Large intestine (tissue), 3 donors: Measurements from ENCODE around the gene CHSY1. TPM values are rescaled to one million over a fixed set of nuclear protein-coding genes. Genes with fewer than 3 reads are reported as not detected.

Experiments used
- DNase-seq, 2 donors: peaks; one replicate each; pipeline versions ENCODE4 v3.0.0 to v3.0.0-alpha.2; 2013
- H3K27ac ChIP-seq: one replicate; pipeline ENCODE4 v1.5.1; 2013; ENCODE audit warnings: low read length
- H3K27me3 ChIP-seq: 2 replicates; pipeline ENCODE4 v1.6.1; 2013; ENCODE audit warnings: low read length; ENCODE audit not compliant: control insufficient read depth, insufficient read depth
- H3K36me3 ChIP-seq: 2 replicates; pipeline ENCODE4 v1.6.1; 2013; ENCODE audit warnings: low read length; ENCODE audit not compliant: control insufficient read depth, insufficient read depth
- H3K4me1 ChIP-seq: one replicate; pipeline ENCODE4 v1.6.1; 2013; ENCODE audit warnings: low read length; ENCODE audit not compliant: control insufficient read depth, insufficient read depth
- H3K4me3 ChIP-seq: one replicate; pipeline ENCODE4 v1.5.1; 2013; ENCODE audit warnings: low read length
- H3K9me3 ChIP-seq: one replicate; pipeline ENCODE4 v1.6.1; 2013; ENCODE audit warnings: mild to moderate bottlenecking, low read depth, low read length, moderate library complexity; ENCODE audit not compliant: control insufficient read depth
- WGBS: methylation state at CpG from one replicate; pipeline ENCODE4 v1.1.5; 2013; ENCODE audit warnings: low lambda C conversion rate; ENCODE audit not compliant: insufficient coverage; 5-methylcytosine and 5-hydroxymethylcytosine counted together
- polyA plus RNA-seq: library from polyadenylated mRNA; unstranded; fragments of 120-200 nt; gene quantifications from one replicate; pipeline ENCODE4 v1.2.1, GENCODE V29; 2013

Gene CHSY1
- polyA plus RNA-seq, 1 donor = 14.9 TPM

DNA sequence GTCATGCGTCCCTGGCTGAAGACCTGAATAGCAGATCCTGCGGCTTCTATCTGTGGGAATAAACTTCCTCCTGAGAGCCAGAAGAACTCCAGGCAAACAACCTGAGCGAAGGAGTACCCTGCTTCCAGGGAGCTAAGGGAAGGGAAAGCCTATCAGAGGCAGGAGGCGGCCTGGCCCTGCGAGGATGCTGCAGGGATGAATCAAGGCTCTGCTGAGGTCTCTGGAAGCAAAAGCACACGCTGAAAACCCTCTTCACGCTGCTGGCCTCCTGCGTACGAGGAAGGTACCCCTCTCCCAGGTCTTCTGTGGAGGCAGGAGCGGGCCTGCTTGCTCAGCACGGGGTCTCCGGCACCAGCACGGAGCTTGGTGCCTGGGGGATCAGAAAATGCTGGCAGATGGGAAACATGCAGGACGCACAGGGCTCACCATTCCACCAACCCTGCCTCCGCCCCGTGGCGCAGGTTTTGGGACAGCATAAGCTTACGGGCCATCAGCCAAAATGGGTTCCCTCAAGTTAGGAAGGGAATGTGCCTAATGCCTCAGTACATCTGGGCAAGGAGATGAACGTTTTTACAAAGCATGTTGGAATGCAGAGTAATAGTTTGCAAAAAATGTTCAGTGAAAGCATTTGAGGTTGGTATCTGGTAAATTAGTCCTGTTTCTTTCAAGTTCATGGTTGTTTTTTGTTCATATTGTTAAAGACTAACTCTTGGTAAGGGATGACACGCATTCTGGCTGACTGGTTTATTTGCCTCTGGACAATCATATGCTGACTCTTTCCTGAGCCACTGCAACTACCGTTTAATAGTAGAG lies 72.3 kb downstream of the CHSY1 start:
- Histone ChIP-seq H3K36me3 (peaks cover 26% of the 10 kb centered on the region), H3K9me3 (no peaks in the 10 kb centered on the region), H3K27ac (no peak overlapping the region), H3K4me3 (no peak overlapping the region), H3K4me1 (no peaks in the 10 kb centered on the region), H3K27me3 (no peaks in the 10 kb centered on the region)
- no peak for DNase-seq
- WGBS = no CpG with 5 or more reads among the region's 21 CpGs

DNA sequence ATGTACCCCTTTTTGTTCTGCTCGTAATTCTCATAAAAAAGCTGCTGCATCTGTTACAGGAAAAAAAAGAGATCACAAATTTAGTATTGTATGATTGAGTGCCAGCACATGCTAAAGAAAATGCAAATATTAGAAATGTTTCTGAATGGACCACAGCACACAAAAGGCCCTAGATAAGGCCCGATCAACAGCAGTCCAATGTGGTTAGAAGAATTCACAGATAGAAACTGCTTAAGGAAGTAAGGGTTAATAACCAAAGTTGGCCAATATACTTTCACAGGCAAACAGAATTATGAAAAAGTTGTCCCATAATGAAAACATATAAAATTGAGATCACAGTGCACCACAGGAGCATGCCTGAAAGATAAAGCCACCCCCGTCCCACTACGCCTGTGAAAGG lies 72.9 kb downstream of the CHSY1 start:
- H3K9me3 ChIP-seq = no peaks in the 10 kb centered on the region
- H3K4me3 ChIP-seq = no peak overlapping the region
- no peak for DNase-seq
- 92% methylated on average over 2 of the region's 4 CpGs for WGBS
- no peak overlapping the region for H3K27ac ChIP-seq
- H3K36me3 ChIP-seq = peaks cover 32% of the 10 kb centered on the region
- no peaks in the 10 kb centered on the region for H3K27me3 ChIP-seq
- no peaks in the 10 kb centered on the region for H3K4me1 ChIP-seq

DNA sequence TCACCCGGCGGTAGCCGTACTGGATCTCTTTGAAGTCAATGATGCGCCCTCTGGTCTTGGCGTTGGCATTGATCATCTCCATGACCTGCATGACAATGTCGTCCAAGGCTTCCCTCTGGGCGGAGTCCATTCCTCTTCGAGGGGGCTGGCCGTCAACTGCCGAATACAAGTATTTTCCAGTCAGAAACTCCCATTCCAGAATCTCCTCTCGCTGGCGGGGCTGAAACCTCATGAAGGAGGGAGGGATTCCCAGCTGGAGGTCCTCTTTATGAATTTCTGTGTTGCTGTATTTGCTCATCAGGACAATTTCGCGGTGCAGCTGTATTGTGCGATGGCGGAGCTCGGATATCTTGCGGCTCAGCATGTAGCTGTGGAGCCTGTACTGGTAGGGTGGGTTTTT lies 73.4 kb downstream of the CHSY1 start:
- no CpG with 5 or more reads among the region's 18 CpGs for WGBS
- H3K27ac ChIP-seq = no peak overlapping the region
- no peaks in the 10 kb centered on the region for H3K4me1 ChIP-seq
- H3K4me3 ChIP-seq = no peak overlapping the region
- DNase-seq = no peak
- peaks cover 32% of the 10 kb centered on the region for H3K36me3 ChIP-seq
- H3K9me3 ChIP-seq = no peaks in the 10 kb centered on the region
- H3K27me3 ChIP-seq = no peaks in the 10 kb centered on the region

DNA sequence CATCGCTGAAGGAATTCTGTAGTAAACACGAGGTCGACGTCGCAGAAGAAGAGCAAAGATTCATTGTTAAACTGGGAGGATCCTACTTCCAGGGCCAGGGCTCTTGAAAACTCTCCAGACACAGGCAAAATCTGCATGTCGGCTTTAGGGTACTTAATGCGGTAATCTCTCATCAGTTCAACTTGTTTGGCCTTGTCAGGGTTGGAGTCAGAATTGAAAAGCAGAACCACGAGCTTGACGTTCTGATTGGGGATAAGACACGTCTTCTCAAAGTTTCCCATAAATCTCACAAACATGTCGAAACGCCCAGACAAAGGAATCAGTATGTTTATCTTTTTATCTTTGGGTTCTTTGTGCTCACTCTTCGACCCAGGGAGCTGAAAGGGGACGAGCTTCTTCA lies 74.0 kb downstream of the CHSY1 start:
- H3K4me3 ChIP-seq = no peak overlapping the region
- H3K27me3 ChIP-seq = no peaks in the 10 kb centered on the region
- H3K9me3 ChIP-seq = no peaks in the 10 kb centered on the region
- DNase-seq = no peak
- H3K27ac ChIP-seq = no peak overlapping the region
- peaks cover 31% of the 10 kb centered on the region for H3K36me3 ChIP-seq
- 100% methylated on average over 4 of the region's 14 CpGs for WGBS
- no peaks in the 10 kb centered on the region for H3K4me1 ChIP-seq

DNA sequence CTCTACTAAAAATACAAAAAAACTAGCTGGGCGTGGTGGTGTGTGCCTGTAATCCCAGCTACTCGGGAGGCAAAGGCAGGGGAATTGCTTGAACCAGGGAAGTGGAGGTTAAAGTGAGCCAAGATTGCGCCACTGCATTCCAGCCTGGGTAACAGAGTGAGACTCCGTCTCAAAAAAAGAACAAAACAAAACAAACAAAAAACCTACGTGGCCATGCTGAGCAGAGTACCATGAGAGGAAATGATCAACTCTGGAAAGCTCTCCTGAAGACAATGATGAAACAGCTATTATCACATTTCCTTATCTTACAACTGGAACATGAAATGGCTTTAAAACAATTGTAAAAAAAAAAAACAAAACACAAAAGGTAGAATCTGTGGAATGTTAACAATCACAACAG lies 75.2 kb downstream of the CHSY1 start:
- Histone ChIP-seq H3K4me3 (no peak overlapping the region), H3K4me1 (no peaks in the 10 kb centered on the region), H3K27ac (no peak overlapping the region), H3K9me3 (no peaks in the 10 kb centered on the region), H3K27me3 (no peaks in the 10 kb centered on the region), H3K36me3 (peaks cover 31% of the 10 kb centered on the region)
- WGBS = 93% methylated on average over 2 of the region's 5 CpGs
- DNase-seq = no peak

DNA sequence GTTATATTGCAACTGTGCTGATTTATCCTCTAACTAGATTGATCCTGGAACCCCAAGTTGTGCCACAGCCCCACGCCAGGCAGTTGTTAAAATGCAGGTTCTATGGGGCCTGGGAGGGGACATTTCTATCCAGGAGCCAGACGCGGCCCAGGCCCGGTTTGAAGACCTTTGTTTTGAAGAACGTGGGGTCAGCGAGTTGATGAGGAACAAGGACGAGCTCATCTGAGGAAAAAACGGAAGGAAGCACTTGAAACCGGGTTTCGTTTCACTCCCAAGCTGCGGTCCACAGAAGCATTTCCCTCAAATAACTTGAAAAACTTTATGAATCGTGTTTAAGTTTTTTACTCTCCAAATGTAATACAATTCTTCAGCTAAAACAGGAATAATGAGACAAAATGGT lies 76.4 kb downstream of the CHSY1 start:
- no peak for DNase-seq
- H3K9me3 ChIP-seq = no peaks in the 10 kb centered on the region
- H3K36me3 ChIP-seq = peaks cover 31% of the 10 kb centered on the region
- H3K4me1 ChIP-seq = no peaks in the 10 kb centered on the region
- 96% methylated on average over 3 of the region's 12 CpGs for WGBS
- H3K27me3 ChIP-seq = no peaks in the 10 kb centered on the region
- H3K27ac ChIP-seq = no peak overlapping the region
- no peak overlapping the region for H3K4me3 ChIP-seq

DNA sequence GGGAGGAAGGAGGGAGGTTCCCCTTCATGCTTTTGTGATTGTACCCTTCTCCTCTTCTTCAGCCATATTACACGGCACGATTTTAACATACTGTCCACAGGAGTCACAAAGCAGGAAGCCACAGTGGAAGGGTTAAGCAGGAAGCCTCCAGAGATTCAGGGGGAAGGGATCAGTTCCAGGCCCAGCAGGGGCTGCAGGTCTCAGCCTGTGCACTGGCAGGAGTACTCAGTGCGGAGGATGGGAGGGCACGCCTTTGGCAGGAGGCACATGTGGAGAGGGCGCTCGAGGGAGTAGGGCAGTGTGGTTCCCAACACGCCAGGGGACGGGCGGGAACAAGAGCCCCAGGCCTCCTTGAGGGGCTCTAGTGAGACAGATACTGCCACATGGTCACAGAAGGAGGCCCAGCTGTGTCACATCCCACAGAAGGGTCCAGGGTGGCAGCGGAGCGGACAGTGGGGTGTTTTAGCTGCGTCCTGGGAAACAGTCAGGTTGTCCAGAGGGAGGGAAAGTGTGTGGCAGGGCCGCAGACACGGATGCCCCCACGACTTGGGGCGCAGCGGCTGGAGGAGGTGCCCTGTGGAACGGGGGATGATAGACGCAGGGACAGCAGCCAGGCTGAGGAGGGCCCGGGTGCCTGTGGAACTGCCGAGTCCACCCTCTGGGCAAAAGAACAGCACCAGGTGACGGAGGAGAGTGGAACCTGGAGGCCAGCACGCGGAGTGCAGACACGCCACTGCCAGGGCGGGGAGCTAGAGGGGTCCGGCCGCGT lies 77.5 kb downstream of the CHSY1 start:
- H3K9me3 ChIP-seq = no peaks in the 10 kb centered on the region
- no peak for DNase-seq
- H3K27me3 ChIP-seq = no peaks in the 10 kb centered on the region
- H3K4me1 ChIP-seq = no peaks in the 10 kb centered on the region
- H3K36me3 ChIP-seq = peaks cover 31% of the 10 kb centered on the region
- no CpG with 5 or more reads among the region's 29 CpGs for WGBS
- H3K27ac ChIP-seq = no peak overlapping the region
- no peak overlapping the region for H3K4me3 ChIP-seq

DNA sequence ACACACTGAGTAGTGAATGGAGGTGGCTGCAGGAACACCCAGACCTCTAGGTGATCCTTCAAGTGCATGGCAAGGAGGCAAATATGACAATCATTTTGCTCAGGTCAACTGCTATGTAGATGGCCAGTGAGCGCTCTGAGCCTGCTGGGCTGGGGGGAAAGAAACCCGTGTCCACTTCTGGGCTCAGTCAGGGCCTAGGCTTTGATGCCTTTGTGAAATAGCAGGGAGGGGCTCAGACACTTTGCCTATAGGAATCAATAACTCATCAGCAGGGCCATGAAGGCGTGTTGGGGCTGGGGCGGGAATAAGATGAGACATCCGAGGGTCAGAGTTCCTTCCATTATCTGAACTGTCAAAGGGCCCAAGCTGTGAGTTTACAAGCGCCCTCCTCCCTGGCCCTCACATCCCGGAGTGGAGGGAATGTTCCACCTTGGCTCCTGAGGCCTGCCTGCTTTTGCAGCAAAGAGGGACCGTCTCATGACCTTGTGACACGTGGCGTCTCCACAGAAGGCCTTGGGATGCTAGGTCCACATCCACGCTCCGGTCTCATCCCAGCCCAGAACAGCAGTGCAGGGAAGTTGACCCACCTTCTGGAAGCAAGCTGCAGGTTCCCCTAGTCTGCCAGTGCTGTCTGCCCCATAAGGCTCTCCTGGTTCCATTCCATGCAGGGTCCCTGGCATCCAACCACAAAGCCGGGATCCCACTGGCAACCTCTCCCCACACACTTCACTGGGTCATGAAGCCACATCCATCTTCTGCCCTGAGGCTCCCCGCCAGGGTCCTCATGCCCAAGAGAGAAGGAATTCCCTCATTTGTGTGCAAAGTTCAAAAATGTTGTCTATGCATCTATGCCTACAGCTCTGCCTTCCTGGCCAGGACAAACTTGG lies 78.4 kb downstream of the CHSY1 start:
- Histone ChIP-seq H3K27ac (no peak overlapping the region), H3K4me3 (no peak overlapping the region), H3K4me1 (no peaks in the 10 kb centered on the region), H3K9me3 (no peaks in the 10 kb centered on the region), H3K27me3 (no peaks in the 10 kb centered on the region), H3K36me3 (peaks cover 29% of the 10 kb centered on the region)
- DNase-seq = no peak
- WGBS = no CpG with 5 or more reads among the region's 14 CpGs

DNA sequence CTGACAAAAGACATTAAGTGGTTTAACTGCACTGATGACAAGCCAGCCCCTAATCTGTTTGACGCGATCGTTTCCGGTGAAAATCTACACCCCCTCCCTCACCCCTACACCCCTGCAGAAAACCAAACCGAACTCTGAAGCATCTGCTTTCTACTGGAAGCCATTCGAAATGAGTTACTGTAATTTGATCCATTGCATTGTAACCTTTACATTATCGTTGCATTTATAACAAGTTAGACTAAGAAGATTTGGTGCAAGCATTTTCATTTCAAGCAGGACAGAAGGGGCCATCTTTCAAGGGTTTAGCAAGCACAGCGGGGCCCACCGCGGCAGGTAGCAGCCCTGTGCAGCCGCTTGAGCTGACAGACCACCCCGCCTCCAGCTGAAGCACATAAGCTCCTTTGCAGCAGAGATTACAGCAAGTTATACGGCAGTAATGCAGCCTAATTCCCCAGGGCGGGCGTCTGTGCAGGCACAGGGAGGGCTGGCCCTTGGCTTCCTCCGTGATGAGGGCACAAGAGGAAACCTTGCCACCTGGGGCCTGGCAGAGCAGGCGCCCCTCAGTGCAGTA lies 79.3 kb downstream of the CHSY1 start:
- H3K9me3 ChIP-seq = peaks cover 3% of the 10 kb centered on the region
- no peak overlapping the region for H3K27ac ChIP-seq
- 80% methylated on average over 1 of the region's 17 CpGs for WGBS
- no peak for DNase-seq
- H3K27me3 ChIP-seq = no peaks in the 10 kb centered on the region
- no peak overlapping the region for H3K4me3 ChIP-seq
- H3K4me1 ChIP-seq = peaks cover 2% of the 10 kb centered on the region
- peaks cover 20% of the 10 kb centered on the region for H3K36me3 ChIP-seq

DNA sequence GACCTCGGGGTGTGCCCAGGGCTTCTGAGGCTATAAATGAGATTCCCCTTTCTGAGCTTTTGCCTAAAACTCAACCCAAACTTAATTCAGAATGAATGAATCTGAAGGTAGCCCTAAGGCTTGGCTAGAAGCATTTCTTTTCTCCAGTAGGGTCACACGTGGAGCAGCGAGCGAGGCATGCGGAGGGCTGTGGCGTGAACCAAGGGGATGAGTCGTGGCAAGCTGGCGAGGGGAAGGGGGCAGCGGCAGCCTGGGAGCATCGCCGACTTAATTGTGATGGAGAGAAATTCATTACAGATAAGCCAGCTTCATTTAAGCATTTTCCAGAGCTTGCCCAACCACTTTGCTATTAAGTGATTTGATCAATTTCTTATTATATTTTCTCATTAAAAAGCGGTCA lies 79.9 kb downstream of the CHSY1 start:
- H3K27me3 ChIP-seq = no peaks in the 10 kb centered on the region
- WGBS = no CpG with 5 or more reads among the region's 12 CpGs
- peaks cover 16% of the 10 kb centered on the region for H3K36me3 ChIP-seq
- H3K4me1 ChIP-seq = peaks cover 2% of the 10 kb centered on the region
- no peak overlapping the region for H3K4me3 ChIP-seq
- no peak overlapping the region for H3K27ac ChIP-seq
- no peak for DNase-seq
- peaks cover 4% of the 10 kb centered on the region for H3K9me3 ChIP-seq
